ENCODE data around the gene IRX6.

Gene IRX6

DNA sequence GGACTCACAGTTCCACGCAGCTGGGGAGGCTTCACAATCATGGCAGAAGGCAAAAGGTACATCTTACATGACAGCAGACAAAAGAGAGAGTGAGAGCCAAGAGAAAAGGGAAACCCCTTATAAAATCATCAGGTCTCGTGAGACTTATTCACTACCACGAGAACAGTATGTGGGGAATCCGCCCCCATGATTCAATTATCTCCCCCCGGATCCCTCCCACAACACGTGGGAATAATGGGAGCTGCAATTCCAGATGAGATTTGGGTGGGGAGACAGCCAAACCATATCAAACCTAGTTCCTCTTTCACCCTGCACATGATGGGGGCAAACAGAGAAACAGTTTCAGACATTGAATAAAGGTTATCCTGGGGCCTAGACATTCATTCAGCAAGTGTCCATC lies 32.2 kb upstream of the IRX6 start:
- Histone ChIP-seq H3K9me3 (ENCODE audit: insufficient read depth, low read depth, low read length) (no peaks in the 10 kb centered on the region), H2AFZ (ENCODE audit: insufficient read depth, low read length, poor library complexity) (no peak overlapping the region), H3K79me1 (ENCODE audit: low read length) (no peaks in the 10 kb centered on the region), H2AK5ac (ENCODE audit: low read length) (no peak overlapping the region), H3K36me3 (ENCODE audit: control insufficient read depth in 1 of 2, insufficient read depth in 2 of 2, low read length in 2 of 2) (no peaks in the 10 kb centered on the region), H3K4ac (ENCODE audit: low read depth, low read length) (no peak overlapping the region), H4K8ac (ENCODE audit: low read depth, low read length) (no peak overlapping the region), H3K14ac (ENCODE audit: low read length) (no peak overlapping the region), H3K27me3 (ENCODE audit: insufficient read depth, low read length) (no peaks in the 10 kb centered on the region), H3K9ac (ENCODE audit: low read length) (no peak overlapping the region), H4K91ac (ENCODE audit: low read depth, low read length) (no peak overlapping the region), H3K18ac (ENCODE audit: low read length) (no peak overlapping the region), H3K4me2 (ENCODE audit: low read length) (no peak overlapping the region), H4K12ac (ENCODE audit: low read depth, low read length) (no peak overlapping the region), H3K23ac (ENCODE audit: low read length) (no peak overlapping the region), H3K27ac (ENCODE audit: low read depth, low read length) (no peak overlapping the region), H2BK12ac (ENCODE audit: low read length) (no peak overlapping the region), H3K79me2 (ENCODE audit: control insufficient read depth, insufficient read depth, low read length, poor library complexity) (no peaks in the 10 kb centered on the region), H3K4me1 (ENCODE audit: control insufficient read depth in 1 of 2, insufficient read depth in 2 of 2, low read length in 2 of 2) (peaks cover 0 to 2% of the 10 kb centered on the region in 2 experiments), H2BK120ac (ENCODE audit: insufficient read depth, low read length, poor library complexity) (no peak overlapping the region), H2BK5ac (ENCODE audit: low read depth, low read length, poor library complexity) (no peak overlapping the region), H3K4me3 (ENCODE audit: low read depth, low read length) (no peak overlapping the region)
- WGBS (ENCODE audit: extremely low coverage, insufficient coverage, insufficient read length), result no CpG with 5 or more reads among the region's 6 CpGs
- no peak for DNase-seq

DNA sequence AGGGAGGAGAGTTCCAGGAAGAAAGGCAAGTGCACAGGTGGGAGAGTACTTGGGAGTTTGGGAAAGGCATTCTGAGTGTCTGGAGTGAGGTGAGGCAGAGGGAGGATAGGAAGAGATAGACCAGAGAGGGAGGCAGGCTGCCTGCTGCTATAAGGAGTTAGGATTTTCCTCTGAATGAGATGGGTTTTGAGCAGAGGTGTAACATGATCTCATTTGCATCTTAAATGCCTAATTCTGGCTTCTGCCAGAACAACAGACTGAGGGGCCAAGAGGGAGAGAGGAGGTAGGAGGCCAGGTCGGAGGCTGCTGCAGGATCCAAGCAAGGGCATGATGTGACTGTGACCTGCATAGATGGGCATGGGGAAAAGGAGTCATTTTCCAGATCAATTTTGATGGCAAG lies 31.5 kb upstream of the IRX6 start:
- H2BK120ac ChIP-seq (ENCODE audit: insufficient read depth, low read length, poor library complexity), result no peak overlapping the region
- no peak overlapping the region for H2BK5ac ChIP-seq (ENCODE audit: low read depth, low read length, poor library complexity)
- H3K9ac ChIP-seq (ENCODE audit: low read length), result no peak overlapping the region
- DNase-seq, result no peak
- no peak overlapping the region for H2AK5ac ChIP-seq (ENCODE audit: low read length)
- no peak overlapping the region for H4K91ac ChIP-seq (ENCODE audit: low read depth, low read length)
- H3K27ac ChIP-seq (ENCODE audit: low read depth, low read length), result no peak overlapping the region
- H3K36me3 ChIP-seq (ENCODE audit: control insufficient read depth in 1 of 2, insufficient read depth in 2 of 2, low read length in 2 of 2), result no peaks in the 10 kb centered on the region
- H4K12ac ChIP-seq (ENCODE audit: low read depth, low read length), result no peak overlapping the region
- peaks cover 2% of the 10 kb centered on the region for H3K9me3 ChIP-seq (ENCODE audit: insufficient read depth, low read depth, low read length)
- no peak overlapping the region for H3K23ac ChIP-seq (ENCODE audit: low read length)
- H3K14ac ChIP-seq (ENCODE audit: low read length), result no peak overlapping the region
- no peak overlapping the region for H3K4ac ChIP-seq (ENCODE audit: low read depth, low read length)
- no peak overlapping the region for H4K8ac ChIP-seq (ENCODE audit: low read depth, low read length)
- H3K4me3 ChIP-seq (ENCODE audit: low read depth, low read length), result no peak overlapping the region
- H3K18ac ChIP-seq (ENCODE audit: low read length), result no peak overlapping the region
- no peak overlapping the region for H2AFZ ChIP-seq (ENCODE audit: insufficient read depth, low read length, poor library complexity)
- peaks cover 0 to 2% of the 10 kb centered on the region in 2 experiments for H3K4me1 ChIP-seq (ENCODE audit: control insufficient read depth in 1 of 2, insufficient read depth in 2 of 2, low read length in 2 of 2)
- no peak overlapping the region for H3K4me2 ChIP-seq (ENCODE audit: low read length)
- H2BK12ac ChIP-seq (ENCODE audit: low read length), result no peak overlapping the region
- H3K79me2 ChIP-seq (ENCODE audit: control insufficient read depth, insufficient read depth, low read length, poor library complexity), result no peaks in the 10 kb centered on the region
- H3K27me3 ChIP-seq (ENCODE audit: insufficient read depth, low read length), result no peaks in the 10 kb centered on the region
- WGBS (ENCODE audit: extremely low coverage, insufficient coverage, insufficient read length), result no CpG with 5 or more reads among the region's 1 CpG
- H3K79me1 ChIP-seq (ENCODE audit: low read length), result no peaks in the 10 kb centered on the region

DNA sequence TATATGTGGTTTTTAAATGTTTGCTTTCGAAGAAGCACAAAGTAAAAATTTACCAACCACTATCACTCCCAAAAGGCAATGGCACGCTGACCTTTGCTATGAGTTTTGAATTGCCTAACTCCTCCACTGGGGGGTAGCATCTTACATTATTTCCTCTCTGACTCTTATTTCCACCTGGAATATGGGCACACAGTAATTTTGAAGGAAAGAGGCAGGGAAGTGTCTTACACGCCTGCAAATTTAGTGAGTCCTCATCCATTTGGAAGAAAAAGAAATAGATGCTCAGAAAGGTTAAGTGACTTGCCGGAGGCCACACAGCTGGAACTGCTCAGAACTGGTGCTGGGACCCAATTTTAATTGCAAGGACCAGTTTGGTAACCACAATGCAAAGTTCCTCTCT lies 29.9 kb upstream of the IRX6 start:
- peaks cover 0 to 2% of the 10 kb centered on the region in 2 experiments for H3K4me1 ChIP-seq (ENCODE audit: control insufficient read depth in 1 of 2, insufficient read depth in 2 of 2, low read length in 2 of 2)
- H3K79me1 ChIP-seq (ENCODE audit: low read length), result no peaks in the 10 kb centered on the region
- H3K79me2 ChIP-seq (ENCODE audit: control insufficient read depth, insufficient read depth, low read length, poor library complexity), result no peaks in the 10 kb centered on the region
- H3K9me3 ChIP-seq (ENCODE audit: insufficient read depth, low read depth, low read length), result peaks cover 2% of the 10 kb centered on the region
- H2BK120ac ChIP-seq (ENCODE audit: insufficient read depth, low read length, poor library complexity), result no peak overlapping the region
- H3K4ac ChIP-seq (ENCODE audit: low read depth, low read length), result no peak overlapping the region
- no peak overlapping the region for H3K4me3 ChIP-seq (ENCODE audit: low read depth, low read length)
- DNase-seq, result no peak
- H3K18ac ChIP-seq (ENCODE audit: low read length), result no peak overlapping the region
- H4K91ac ChIP-seq (ENCODE audit: low read depth, low read length), result no peak overlapping the region
- H3K27ac ChIP-seq (ENCODE audit: low read depth, low read length), result no peak overlapping the region
- H3K23ac ChIP-seq (ENCODE audit: low read length), result no peak overlapping the region
- H3K14ac ChIP-seq (ENCODE audit: low read length), result no peak overlapping the region
- no peak overlapping the region for H3K4me2 ChIP-seq (ENCODE audit: low read length)
- H4K12ac ChIP-seq (ENCODE audit: low read depth, low read length), result no peak overlapping the region
- H2AFZ ChIP-seq (ENCODE audit: insufficient read depth, low read length, poor library complexity), result no peak overlapping the region
- H2AK5ac ChIP-seq (ENCODE audit: low read length), result no peak overlapping the region
- no peak overlapping the region for H3K9ac ChIP-seq (ENCODE audit: low read length)
- H2BK5ac ChIP-seq (ENCODE audit: low read depth, low read length, poor library complexity), result no peak overlapping the region
- no peaks in the 10 kb centered on the region for H3K27me3 ChIP-seq (ENCODE audit: insufficient read depth, low read length)
- H3K36me3 ChIP-seq (ENCODE audit: control insufficient read depth in 1 of 2, insufficient read depth in 2 of 2, low read length in 2 of 2), result no peaks in the 10 kb centered on the region
- no peak overlapping the region for H2BK12ac ChIP-seq (ENCODE audit: low read length)
- no peak overlapping the region for H4K8ac ChIP-seq (ENCODE audit: low read depth, low read length)
- no CpG with 5 or more reads among the region's 4 CpGs for WGBS (ENCODE audit: extremely low coverage, insufficient coverage, insufficient read length)

DNA sequence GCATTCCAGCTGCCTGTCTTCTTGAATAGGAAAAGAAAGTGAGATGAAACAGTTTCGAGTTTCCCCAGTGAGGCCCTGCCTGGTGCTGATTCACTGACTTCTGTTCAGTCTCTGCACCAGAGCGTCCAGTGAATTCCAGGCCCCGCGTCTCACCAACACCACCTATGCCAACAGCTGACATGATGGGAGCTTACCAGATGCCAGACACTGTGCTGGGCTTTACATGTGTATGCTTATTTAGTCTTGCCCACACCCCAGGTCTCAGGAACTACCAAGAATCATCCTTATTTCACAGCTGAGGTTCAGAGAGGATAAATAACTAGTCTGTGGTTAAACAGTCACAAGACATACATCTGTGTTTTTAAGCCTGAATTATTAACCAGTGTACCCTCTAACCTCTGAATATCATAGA lies 29.1 kb upstream of the IRX6 start:
- H4K91ac ChIP-seq (ENCODE audit: low read depth, low read length), result no peak overlapping the region
- H3K27me3 ChIP-seq (ENCODE audit: insufficient read depth, low read length), result no peaks in the 10 kb centered on the region
- H3K23ac ChIP-seq (ENCODE audit: low read length), result no peak overlapping the region
- no peak overlapping the region for H3K18ac ChIP-seq (ENCODE audit: low read length)
- no peak overlapping the region for H4K8ac ChIP-seq (ENCODE audit: low read depth, low read length)
- H2BK5ac ChIP-seq (ENCODE audit: low read depth, low read length, poor library complexity), result no peak overlapping the region
- H3K4me2 ChIP-seq (ENCODE audit: low read length), result no peak overlapping the region
- no CpG with 5 or more reads among the region's 4 CpGs for WGBS (ENCODE audit: extremely low coverage, insufficient coverage, insufficient read length)
- peaks cover 2% of the 10 kb centered on the region for H3K9me3 ChIP-seq (ENCODE audit: insufficient read depth, low read depth, low read length)
- H3K4ac ChIP-seq (ENCODE audit: low read depth, low read length), result no peak overlapping the region
- H3K79me2 ChIP-seq (ENCODE audit: control insufficient read depth, insufficient read depth, low read length, poor library complexity), result no peaks in the 10 kb centered on the region
- no peak overlapping the region for H2AFZ ChIP-seq (ENCODE audit: insufficient read depth, low read length, poor library complexity)
- no peak overlapping the region for H2AK5ac ChIP-seq (ENCODE audit: low read length)
- DNase-seq, result no peak
- H3K27ac ChIP-seq (ENCODE audit: low read depth, low read length), result no peak overlapping the region
- H2BK120ac ChIP-seq (ENCODE audit: insufficient read depth, low read length, poor library complexity), result no peak overlapping the region
- no peaks in the 10 kb centered on the region for H3K36me3 ChIP-seq (ENCODE audit: control insufficient read depth in 1 of 2, insufficient read depth in 2 of 2, low read length in 2 of 2)
- H3K4me3 ChIP-seq (ENCODE audit: low read depth, low read length), result no peak overlapping the region
- no peak overlapping the region for H4K12ac ChIP-seq (ENCODE audit: low read depth, low read length)
- no peak overlapping the region for H3K14ac ChIP-seq (ENCODE audit: low read length)
- H3K79me1 ChIP-seq (ENCODE audit: low read length), result no peaks in the 10 kb centered on the region
- H2BK12ac ChIP-seq (ENCODE audit: low read length), result no peak overlapping the region
- H3K4me1 ChIP-seq (ENCODE audit: control insufficient read depth in 1 of 2, insufficient read depth in 2 of 2, low read length in 2 of 2), result peaks cover 0 to 2% of the 10 kb centered on the region in 2 experiments
- no peak overlapping the region for H3K9ac ChIP-seq (ENCODE audit: low read length)
